ENCODE results near the gene PAK5.

DNA sequence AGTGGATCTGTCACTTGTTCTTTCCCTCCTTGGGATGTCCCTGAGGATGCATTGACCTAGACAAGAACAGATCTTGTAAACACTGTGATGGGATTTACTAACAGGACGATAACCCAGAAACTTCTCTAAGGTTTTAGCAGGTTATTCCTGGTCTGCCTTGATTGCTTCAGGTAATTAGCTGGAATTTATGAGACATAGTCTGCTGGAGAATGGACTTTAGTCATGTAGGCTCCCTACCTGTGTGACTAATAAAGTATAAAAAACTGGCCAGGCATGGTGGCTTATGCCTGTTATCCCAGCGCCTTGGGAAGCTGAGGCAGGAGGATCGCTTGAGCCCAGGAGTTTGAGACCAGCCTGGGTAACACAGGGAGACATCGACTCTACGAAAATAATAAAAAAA, 96.1 kb downstream of the PAK5 start:
- TF ChIP-seq CTCF (IDR thresholded peaks at IDR 0.05) (no peak), POLR2A (IDR thresholded peaks at IDR 0.05) (no peak)

Data from Peyer's patch (tissue), 4 donors.